AG10803 (cell line): ENCODE measurements around the gene LACTBL1.

ENCODE experiments used
- DNase-seq: peaks from one replicate; pipeline ENCODE4 v3.0.0; 2010; ENCODE audit warnings: low read depth
- H3K4me3 ChIP-seq: 2 replicates; pipeline ENCODE4 v1.5.1; 2011; ENCODE audit warnings: mild to moderate bottlenecking, low read length, control low read depth
- CTCF ChIP-seq: conservative IDR thresholded peaks from 2 replicates; pipeline ENCODE4 v1.5.1; 2011; ENCODE audit warnings: mild to moderate bottlenecking, low read length, control low read depth, inconsistent platforms

LACTBL1 gene

GRCh38 chr1:22959545-22960360 lies 12.9 kb downstream of the LACTBL1 start:
- H3K4me3 ChIP-seq, result no peak overlapping the region
- DNase-seq, result no peak
- TF ChIP-seq CTCF, result no peak

GRCh38 chr1:22958556-22958955 lies 14.1 kb downstream of the LACTBL1 start:
- H3K4me3 ChIP-seq, result no peak overlapping the region
- no peak for TF ChIP-seq CTCF

GRCh38 chr1:22957066-22957465 lies 15.6 kb downstream of the LACTBL1 start:
- no peak overlapping the region for H3K4me3 ChIP-seq
- DNase-seq, result no peak
- TF ChIP-seq CTCF, result no peak

More at GRCh38 chr1:22958556-22958955, 14.1 kb downstream of the LACTBL1 start:
- DNase-seq, result no peak

- H3K4me3 ChIP-seq, result no peak overlapping the region
- TF ChIP-seq CTCF, result no peak
- no peak for DNase-seq
Observed at GRCh38 chr1:22955146-22955545, 17.5 kb downstream of the LACTBL1 start.

GRCh38 chr1:22953740-22954141 lies 18.9 kb downstream of the LACTBL1 start:
- no peak overlapping the region for H3K4me3 ChIP-seq
- TF ChIP-seq CTCF, result no peak
- no peak for DNase-seq

GRCh38 chr1:22953057-22953739 lies 19.5 kb downstream of the LACTBL1 start:
- DNase-seq, result no peak
- TF ChIP-seq CTCF, result no peak
- no peak overlapping the region for H3K4me3 ChIP-seq

GRCh38 chr1:22952694-22953056 lies 20.0 kb downstream of the LACTBL1 start:
- no peak for DNase-seq
- no peak for TF ChIP-seq CTCF
- H3K4me3 ChIP-seq, result no peak overlapping the region
